Testis (tissue), 2 donors: ENCODE data around the gene CUX1.

Experiments
- CTCF ChIP-seq, 3 experiments: fragments of 450-650 bp in 2 of 3; fragments of 200-600 bp in 1 of 3; sonication (generic) in 1 of 3; IDR thresholded peaks; one replicate each; pipeline ENCODE4 v1.5.1; 2016 to 2019; ENCODE audit warnings: antibody characterized with exemption in 3 of 3, mild to moderate bottlenecking in 2 of 3, moderate library complexity in 1 of 3
- POLR2A ChIP-seq: fragments of 450-650 bp; IDR thresholded peaks from one replicate; pipeline ENCODE4 v1.6.1; 2017; ENCODE audit warnings: antibody characterized with exemption, mild to moderate bottlenecking, moderate library complexity

- TF ChIP-seq POLR2A, result no peak
- TF ChIP-seq CTCF (IDR thresholded peaks at IDR 0.05), result no peak
Observed at GRCh38 chr7:101969997-101970585, 152.7 kb downstream of the CUX1 start.
